ENCODE measurements around the gene PRPF38A. TPM values are rescaled to one million over a fixed set of nuclear protein-coding genes. Genes with fewer than 3 reads are reported as not detected.
"Not testable (repeated sequence)": the region's sequence is repeated elsewhere in the genome, so short reads cannot be mapped to it uniquely, and the experiment has no call there.

Gene PRPF38A
- total and polyA plus RNA-seq, 2 of the 4 experiments (the other 2 are of a cell fraction) = 19.0 to 23.5 TPM

DNA sequence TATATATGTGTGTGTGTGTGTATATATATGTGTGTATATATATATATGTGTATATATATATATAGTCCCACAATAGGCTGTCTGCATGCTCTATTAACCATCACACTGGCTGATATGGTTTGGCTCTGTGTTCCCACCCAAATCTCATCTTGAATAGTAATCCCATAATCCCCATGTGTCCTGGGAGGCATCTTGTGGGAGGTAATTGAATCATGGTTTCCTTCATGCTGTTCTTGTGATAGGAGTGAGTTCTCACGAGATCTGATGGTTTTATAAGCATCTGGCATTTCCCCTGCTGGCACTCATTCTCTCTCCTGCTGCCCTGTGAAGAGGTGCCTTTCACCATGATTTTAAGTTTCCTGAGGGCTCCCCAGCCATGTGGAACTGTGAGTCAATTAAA is 34.6 kb upstream of the PRPF38A start:
- H3K9ac ChIP-seq (ENCODE audit: low read depth, low read length); H2AK9ac ChIP-seq (replicated peaks; ENCODE audit: low read depth, low read length, poor library complexity); H3K9me3 ChIP-seq (ENCODE audit: control insufficient read depth, insufficient read depth, low read length); in situ Hi-C loops (cut with MboI; ENCODE audit: low sequenced_read_pairs); H4K91ac ChIP-seq (ENCODE audit: insufficient read depth, low read depth, low read length); H3K27ac ChIP-seq (ENCODE audit: insufficient read depth, low read length); H2BK20ac ChIP-seq (ENCODE audit: low read depth, low read length); H3K23ac ChIP-seq (ENCODE audit: low read depth, low read length); H4K8ac ChIP-seq (ENCODE audit: low read depth in 2 of 2, low read length in 2 of 2); H3K4me1 ChIP-seq (ENCODE audit: control insufficient read depth, insufficient read depth, low read length); H3K27me3 ChIP-seq (ENCODE audit: control insufficient read depth, insufficient read depth, low read length); BruUV-seq (replicated peaks); intact Hi-C loops (cut with micrococcal nuclease); H3K56ac ChIP-seq (ENCODE audit: extremely low read depth, insufficient read depth, low read length); H2BK5ac ChIP-seq (ENCODE audit: low read depth, low read length, poor library complexity, severe bottlenecking); H2BK120ac ChIP-seq (ENCODE audit: low read depth, low read length); H3K18ac ChIP-seq (ENCODE audit: low read depth, low read length); H3K4me3 ChIP-seq (ENCODE audit: insufficient read depth, low read depth, low read length); H3K9me1 ChIP-seq (ENCODE audit: insufficient read depth, low read length); H3K4ac ChIP-seq (ENCODE audit: low read depth, low read length); POLR2A ChIA-PET (ENCODE audit: unreplicated experiment); H3K4me2 ChIP-seq (ENCODE audit: low read depth, low read length); DNase-seq; ATAC-seq (ENCODE audit: low read depth); H4K20me1 ChIP-seq (ENCODE audit: insufficient read depth, low read length); H2AFZ ChIP-seq (replicated peaks; ENCODE audit: low read length, poor library complexity); H3K36me3 ChIP-seq (ENCODE audit: control insufficient read depth, insufficient read depth, low read length); H2AK5ac ChIP-seq (ENCODE audit: low read depth, low read length); H4K5ac ChIP-seq (ENCODE audit: low read depth, low read length); H3K14ac ChIP-seq (replicated peaks; ENCODE audit: low read depth, low read length); H2BK15ac ChIP-seq (ENCODE audit: low read depth, low read length); dilution Hi-C loops (cut with HindIII; ENCODE audit: low sequenced_read_pairs, unreplicated experiment): not testable (repeated sequence)
- WGBS, 2 experiments (ENCODE audit: extremely low coverage in 2 of 2, insufficient read length in 1 of 2) = no CpG with 5 or more reads among the region's 1 CpG
- CTCF ChIA-PET = interaction anchor here (0.8 to 0.9 kb wide), 2 partner anchors 70 to 78 kb away, joined by 3 to 4 read pairs; no protein-coding TSS in a partner anchor
- H3K79me1 ChIP-seq (ENCODE audit: low read depth in 1 of 2, low read length in 2 of 2) = peaks cover 0 to 16% of the 10 kb centered on the region in 2 experiments; a peak in 3 of 4 replicates
